Ishikawa (cell line): ENCODE results near the gene LTBP4.

Experiments
- CEBPB ChIP-seq: IDR thresholded peaks from 2 replicates; pipeline ENCODE4 v1.6.1; 2012
- CREB1 ChIP-seq: IDR thresholded peaks from 2 replicates; pipeline ENCODE4 v1.6.1; 2012; ENCODE audit warnings: low read depth
- EGR1 ChIP-seq: IDR thresholded peaks from 2 replicates; pipeline ENCODE4 v1.6.1; 2012
- EP300 ChIP-seq: IDR thresholded peaks from 2 replicates; pipeline ENCODE4 v1.6.1; 2012; ENCODE audit warnings: borderline replicate concordance
- FOXM1 ChIP-seq: IDR thresholded peaks from 2 replicates; pipeline ENCODE4 v1.6.1; 2012; ENCODE audit warnings: low read depth, borderline replicate concordance
- MAX ChIP-seq: IDR thresholded peaks from 2 replicates; pipeline ENCODE4 v1.6.1; 2012
- NFIC ChIP-seq: IDR thresholded peaks from 2 replicates; pipeline ENCODE4 v1.6.1; 2012
- RAD21 ChIP-seq: IDR thresholded peaks from 2 replicates; pipeline ENCODE4 v1.6.1; 2012; ENCODE audit warnings: low read depth
- REST ChIP-seq: IDR thresholded peaks from 2 replicates; pipeline ENCODE4 v1.6.1; 2012; ENCODE audit warnings: low read depth, mild to moderate bottlenecking
- TAF1 ChIP-seq: IDR thresholded peaks from 2 replicates; pipeline ENCODE4 v1.6.1; 2012; ENCODE audit warnings: low read depth, mild to moderate bottlenecking
- TCF12 ChIP-seq: IDR thresholded peaks from 2 replicates; pipeline ENCODE4 v1.6.1; 2012; ENCODE audit warnings: low read depth
- TEAD4 ChIP-seq: IDR thresholded peaks from 2 replicates; pipeline ENCODE4 v1.6.1; 2012
- USF1 ChIP-seq: IDR thresholded peaks from 2 replicates; pipeline ENCODE4 v1.6.1; 2012
- YY1 ChIP-seq: IDR thresholded peaks from 2 replicates; pipeline ENCODE4 v1.6.1; 2012; ENCODE audit warnings: low read depth
- ZBTB7A ChIP-seq: IDR thresholded peaks from 2 replicates; pipeline ENCODE4 v1.6.1; 2012; ENCODE audit warnings: low read depth

Gene LTBP4

GRCh38 chr19:40619333-40620160 is 18.4 kb downstream of the LTBP4 start:
- TF ChIP-seq YY1 (no peak), EP300 (no peak), MAX (no peak), RAD21 (no peak), ZBTB7A (no peak), USF1 (no peak), CEBPB (no peak), EGR1 (no peak), TAF1 (no peak), CREB1 (no peak), REST (no peak)

GRCh38 chr19:40620161-40620485 is 19.0 kb downstream of the LTBP4 start:
- TF ChIP-seq EP300 (no peak), TCF12 (no peak), ZBTB7A (no peak), YY1 (no peak)

GRCh38 chr19:40621283-40621682 is 20.1 kb downstream of the LTBP4 start:
- TF ChIP-seq RAD21, result no peak

GRCh38 chr19:40621966-40622772 is 21.0 kb downstream of the LTBP4 start:
- TF ChIP-seq EP300, result no peak
- no peak for TF ChIP-seq USF1
- no peak for TF ChIP-seq TEAD4
- no peak for TF ChIP-seq YY1
- no peak for TF ChIP-seq FOXM1

- no peak for TF ChIP-seq TEAD4
- TF ChIP-seq CREB1, result no peak
Measured at GRCh38 chr19:40622773-40623075, 21.6 kb downstream of the LTBP4 start.

- TF ChIP-seq NFIC (peak; percentile 81), REST (no peak), EP300 (peak; percentile 51; the same call in 1 of the 2 replicates), TCF12 (peak; percentile 65), USF1 (no peak), CREB1 (no peak), MAX (no peak), FOXM1 (no peak), TAF1 (no peak), RAD21 (no peak), YY1 (no peak), TEAD4 (peak; percentile 76), ZBTB7A (no peak), CEBPB (no peak), EGR1 (peak; percentile 73)
Measured at GRCh38 chr19:40623403-40624251, 22.5 kb downstream of the LTBP4 start.
